DMS 273 (cell line): ENCODE data around the gene SLC39A11.
"Not testable (repeated sequence)": the region's sequence is repeated elsewhere in the genome, so short reads cannot be mapped to it uniquely, and the experiment has no call there.

ENCODE experiments used
- DNase-seq: peaks from one replicate; lab custom pipeline; 2025; ENCODE audit not compliant: unreplicated experiment; lab: John Stamatoyannopoulos, UW

Gene SLC39A11

DNA sequence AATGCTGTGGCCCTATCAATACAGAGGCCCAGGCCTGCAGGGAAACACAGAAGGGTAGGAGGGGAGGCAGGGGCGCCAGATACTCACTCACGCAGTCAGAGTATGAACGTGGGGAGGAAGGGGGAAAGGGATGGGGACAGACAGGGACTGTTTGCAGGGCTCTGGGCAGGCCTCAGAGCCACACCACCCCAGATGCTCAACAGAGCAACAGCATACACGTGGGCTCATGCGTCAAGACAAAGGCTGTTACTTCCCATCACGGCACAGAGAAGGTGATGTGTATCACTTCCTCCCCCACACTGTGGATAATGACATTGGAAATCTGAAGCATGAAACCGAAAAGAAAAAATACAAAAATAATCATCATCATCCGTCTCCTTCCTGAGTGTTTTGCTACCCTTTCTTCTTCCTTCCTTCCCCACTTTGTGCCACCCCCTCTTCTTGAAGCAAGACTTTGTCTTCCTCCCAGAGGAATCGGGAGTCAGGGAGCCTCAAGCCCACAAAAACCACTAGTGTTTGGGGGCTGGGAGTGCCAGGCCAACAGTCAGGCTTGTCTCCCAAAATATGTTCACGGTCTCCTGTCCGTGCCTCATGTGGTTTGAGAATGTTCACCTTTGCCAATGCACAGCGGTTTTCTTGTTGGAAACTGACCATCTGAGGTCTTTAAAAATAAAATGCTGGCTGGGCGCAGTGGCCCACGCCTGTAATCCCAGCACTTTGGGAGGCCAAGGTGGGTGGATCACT, 20.1 kb downstream of the SLC39A11 start:
- peak; percentile 48 for DNase-seq

GRCh38 chr17:73071066-73071999, 21.2 kb downstream of the SLC39A11 start:
- peak; percentile 95 for DNase-seq

GRCh38 chr17:73069841-73070240, 22.6 kb downstream of the SLC39A11 start:
- peak; percentile 61 for DNase-seq

- peak; percentile 56 for DNase-seq
Measured at GRCh38 chr17:73069164-73069770, 23.2 kb downstream of the SLC39A11 start.

DNA sequence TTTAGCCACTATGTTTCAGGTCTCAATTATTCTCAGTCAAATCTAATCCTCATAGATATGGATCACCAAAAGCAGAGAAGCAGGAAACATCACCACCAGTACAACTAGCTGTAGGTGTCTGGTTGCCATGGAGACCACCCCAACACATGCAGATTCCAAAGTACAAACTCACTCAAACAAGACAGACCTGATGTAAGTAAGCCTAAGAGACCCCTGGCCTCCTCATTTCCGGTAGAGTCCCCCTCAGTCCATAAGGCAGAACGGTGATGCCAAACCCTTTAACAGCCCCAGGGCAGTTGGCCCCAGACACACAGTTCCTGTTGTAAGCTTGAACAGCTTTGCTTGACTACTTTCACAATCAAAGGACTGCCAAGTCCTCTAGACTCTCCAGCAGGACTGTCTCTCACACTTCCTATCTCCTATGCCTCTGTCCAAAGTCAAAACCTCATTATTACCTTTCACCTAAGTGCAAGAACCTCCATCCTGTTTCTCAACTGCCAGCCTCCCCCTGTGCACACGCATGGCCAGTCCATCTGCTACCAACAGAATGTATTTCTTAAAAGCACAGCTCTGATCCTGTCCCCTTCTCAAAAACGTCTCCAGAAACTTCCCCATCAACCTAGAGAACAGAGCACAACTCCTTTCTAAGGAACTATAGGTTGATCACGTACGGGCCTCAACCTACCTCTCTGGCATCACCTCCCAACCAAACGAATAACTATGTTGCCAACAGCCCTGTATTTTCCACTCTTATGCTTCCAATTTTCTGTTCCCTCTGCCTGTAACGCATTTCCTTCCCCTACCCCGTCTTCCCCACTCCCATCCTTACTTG, 23.9 kb downstream of the SLC39A11 start:
- peak; percentile 75 for DNase-seq

DNA sequence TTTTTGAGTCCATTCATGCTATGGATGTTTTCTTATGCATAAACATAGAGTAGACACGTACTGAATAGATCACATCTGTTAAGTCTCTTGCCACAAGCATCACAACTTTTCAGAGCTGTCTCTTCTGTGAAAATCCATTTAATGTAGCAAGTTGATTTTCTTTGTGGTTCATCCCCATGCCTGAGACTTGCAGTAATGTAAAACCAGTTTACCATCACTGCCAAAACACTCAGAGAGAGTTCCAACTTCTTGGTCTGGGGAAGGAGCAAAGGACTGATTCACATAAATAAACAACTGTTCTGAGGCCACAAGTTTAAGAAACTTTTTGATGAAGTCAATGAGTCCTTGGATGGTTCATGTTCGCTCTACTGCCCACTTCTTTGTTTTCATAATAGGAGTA, 24.8 kb downstream of the SLC39A11 start:
- DNase-seq, result not testable (repeated sequence)

- peak; percentile 74 for DNase-seq
Measured at GRCh38 chr17:73067075-73067474, 25.4 kb downstream of the SLC39A11 start.

GRCh38 chr17:73066148-73066884, 26.2 kb downstream of the SLC39A11 start:
- DNase-seq, result peak; percentile 56

DNA sequence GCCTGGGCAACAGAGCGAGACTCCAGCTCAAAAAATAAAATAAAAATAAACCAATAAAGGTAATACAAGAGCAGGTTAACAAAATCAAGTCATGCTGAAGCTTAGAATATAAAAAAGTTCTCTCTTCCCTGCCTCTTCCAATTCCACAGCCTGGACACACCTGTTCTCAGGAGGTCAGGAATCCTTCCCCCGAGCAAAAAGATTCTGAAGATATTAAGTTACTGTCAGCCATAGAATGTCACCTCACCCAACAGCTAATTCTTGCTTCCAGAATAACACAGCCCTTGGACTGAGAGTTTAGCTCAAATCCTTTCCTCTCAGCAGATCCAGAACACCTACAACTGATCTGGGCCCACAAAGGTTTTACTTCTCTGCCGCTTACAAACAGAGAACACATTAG, 27.1 kb downstream of the SLC39A11 start:
- DNase-seq, result no peak

DNA sequence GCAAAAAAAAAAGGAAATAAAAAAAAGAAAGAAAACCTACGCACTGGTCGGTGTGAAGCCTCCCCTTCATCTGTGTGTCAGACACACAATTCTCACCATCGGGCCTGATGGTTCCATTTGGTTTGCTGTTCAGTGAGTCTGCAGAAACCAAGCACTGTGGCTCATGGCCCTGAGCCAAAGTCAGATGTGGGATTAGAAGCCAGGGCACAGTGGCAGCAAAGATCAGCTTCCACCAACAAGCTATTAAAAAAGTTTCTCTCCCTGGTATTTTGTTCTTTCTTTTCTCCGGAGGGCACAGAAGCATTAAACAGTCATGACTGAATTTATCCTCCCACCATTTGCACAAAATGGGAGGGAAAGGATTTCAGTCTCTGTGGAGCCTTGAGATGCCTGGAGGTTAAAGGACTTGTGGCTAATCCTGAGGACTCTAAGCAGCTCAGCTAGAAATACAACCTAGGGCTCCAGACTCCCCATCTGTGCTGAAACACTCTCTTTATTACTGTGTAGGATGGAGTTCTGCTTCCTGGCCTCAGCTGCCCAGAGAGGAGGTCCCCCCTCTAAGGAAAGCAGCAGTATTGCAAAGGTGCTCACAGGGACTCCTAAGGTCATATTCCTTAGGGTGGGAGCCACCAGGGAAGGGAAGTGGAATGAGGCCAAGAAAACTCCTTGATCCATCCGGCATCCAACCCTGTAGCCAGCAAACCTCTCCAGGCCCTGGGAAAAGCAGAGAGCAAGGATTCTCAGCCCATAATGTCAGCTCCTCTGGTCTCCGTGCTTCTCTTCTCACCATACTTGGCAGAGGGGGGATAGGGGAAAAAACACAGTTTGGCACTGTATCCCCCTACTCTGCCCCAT, 28.2 kb downstream of the SLC39A11 start:
- peak; percentile 88 for DNase-seq

GRCh38 chr17:73062726-73063125, 29.8 kb downstream of the SLC39A11 start:
- DNase-seq, result no peak

GRCh38 chr17:73061161-73061560, 31.3 kb downstream of the SLC39A11 start:
- DNase-seq, result no peak

GRCh38 chr17:73060721-73061120, 31.8 kb downstream of the SLC39A11 start:
- no peak for DNase-seq

GRCh38 chr17:73059713-73060112, 32.8 kb downstream of the SLC39A11 start:
- not testable (repeated sequence) for DNase-seq

DNA sequence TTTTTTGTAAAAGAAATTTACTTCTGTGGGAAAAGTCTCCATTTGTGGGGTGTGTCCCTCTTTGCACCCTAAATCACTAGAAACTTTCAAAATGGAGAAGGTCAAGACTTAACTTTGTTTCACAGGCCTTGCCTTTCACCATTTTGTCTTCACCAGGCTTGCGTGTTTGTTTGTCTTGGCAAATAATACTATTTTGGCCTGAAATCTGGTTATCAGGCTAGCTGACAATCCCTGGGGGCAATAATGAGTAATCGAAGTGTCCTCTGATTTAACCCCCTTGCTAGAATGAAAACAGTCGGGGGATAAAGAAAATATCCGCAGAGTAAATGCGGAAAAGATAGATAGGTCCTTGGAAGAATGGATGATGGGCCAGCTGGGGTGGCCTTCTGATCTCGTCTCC, 34.5 kb downstream of the SLC39A11 start:
- DNase-seq, result no peak

- no peak for DNase-seq
Measured at GRCh38 chr17:73057196-73057595, 35.3 kb downstream of the SLC39A11 start.

DNA sequence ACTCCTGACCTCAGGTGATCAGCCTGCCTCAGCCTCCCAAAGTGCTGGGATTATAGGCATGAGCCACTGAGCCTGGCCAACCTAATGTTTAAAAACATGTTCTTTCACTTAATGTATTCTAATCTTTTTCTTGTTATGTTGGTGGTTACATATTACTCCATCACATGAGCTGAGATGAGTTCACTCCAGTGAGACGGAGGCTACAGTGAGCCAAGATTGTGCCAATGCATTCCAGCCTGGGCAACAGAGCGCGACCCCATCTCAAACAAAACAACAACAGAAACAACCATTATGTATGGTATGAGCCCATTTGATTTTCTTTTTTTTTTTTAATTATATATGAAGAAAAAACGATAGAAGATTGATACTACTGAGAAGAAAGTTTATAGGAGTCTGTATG, 39.6 kb downstream of the SLC39A11 start:
- no peak for DNase-seq

- DNase-seq, result no peak
Measured at GRCh38 chr17:73050797-73051196, 41.7 kb downstream of the SLC39A11 start.

DNA sequence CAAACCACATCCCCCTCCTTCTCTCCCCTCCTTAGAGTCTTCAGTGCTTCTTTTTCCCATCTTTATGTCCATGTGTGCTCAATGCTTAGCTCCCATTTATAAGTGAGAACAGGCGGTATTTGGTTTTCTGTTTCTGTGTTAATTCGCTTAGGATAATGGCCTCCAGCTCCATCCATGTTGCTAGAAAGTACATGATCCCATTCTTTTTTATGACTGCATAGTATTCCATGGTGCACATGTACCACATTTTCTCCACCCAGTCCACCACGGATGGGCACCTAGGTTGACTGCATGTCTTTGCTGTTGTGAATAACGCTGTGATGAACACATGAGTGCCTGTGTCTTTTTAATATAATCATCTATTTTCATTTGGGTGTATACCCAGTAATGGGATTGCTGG, 44.3 kb downstream of the SLC39A11 start:
- no peak for DNase-seq
